Common myeloid progenitor, CD34-positive (primary cell): Measurements from ENCODE around the gene DNAH8.

Source experiments
- CTCF ChIA-PET: fragments of 350-600 bp; sonication (Branson Sonifier 250); formaldehyde crosslinking; loops from one replicate; lab custom pipeline; 2021; ENCODE audit warnings: antibody characterized with exemption; lab: Charles Lee
- POLR2A ChIA-PET: fragments of 350-600 bp; sonication (Branson Sonifier 250); formaldehyde crosslinking; loops from one replicate; lab custom pipeline; 2021; ENCODE audit warnings: antibody characterized with exemption; lab: Charles Lee
- DNase-seq, 3 donors: peaks; one replicate each; pipeline versions ENCODE4 v3.0.0 to v3.0.0-alpha.2; 2013
- H3K27ac ChIP-seq, 2 experiments: 1 replicate in 1 of 2; 2 replicates in 1 of 2; pipeline ENCODE4 v1.7.0; 2013; ENCODE audit warnings: inconsistent platforms in 2 of 2, low read length in 2 of 2, mild to moderate bottlenecking in 2 of 2, low read depth in 1 of 2, moderate library complexity in 1 of 2; ENCODE audit not compliant: severe bottlenecking in 2 of 2, insufficient read depth in 1 of 2, poor library complexity in 1 of 2
- H3K27me3 ChIP-seq, 5 experiments: replicated peaks in 2 of 5; 1 replicate in 3 of 5; 2 replicates in 2 of 5; pipeline versions ENCODE4 v1.6.1 to v1.7.0; 2013; ENCODE audit warnings: low read length in 4 of 5, mild to moderate bottlenecking in 2 of 5, moderate library complexity in 2 of 5, inconsistent platforms in 1 of 5; ENCODE audit not compliant: insufficient read depth in 5 of 5, control insufficient read depth in 4 of 5
- H3K36me3 ChIP-seq, 4 experiments: 1 replicate in 2 of 4; 2 replicates in 2 of 4; pipeline versions ENCODE4 v1.6.1 to v1.7.0; 2013; ENCODE audit warnings: low read length in 3 of 4, control low read depth in 1 of 4, mild to moderate bottlenecking in 1 of 4; ENCODE audit not compliant: control insufficient read depth in 4 of 4, insufficient read depth in 4 of 4
- H3K4me1 ChIP-seq, 4 experiments: 1 replicate in 3 of 4; 2 replicates in 1 of 4; pipeline versions ENCODE4 v1.6.1 to v1.7.1; 2013; ENCODE audit warnings: low read length in 3 of 4, mild to moderate bottlenecking in 3 of 4, control low read depth in 1 of 4, inconsistent platforms in 1 of 4, moderate library complexity in 1 of 4; ENCODE audit not compliant: control insufficient read depth in 4 of 4, insufficient read depth in 4 of 4; ENCODE audit errors: control extremely low read depth in 1 of 4
- H3K4me3 ChIP-seq, 7 experiments: 1 replicate in 4 of 7; 2 replicates in 3 of 7; pipeline versions ENCODE4 v1.5.1 to v1.7.0; 2013; ENCODE audit warnings: mild to moderate bottlenecking in 7 of 7, low read length in 6 of 7, moderate library complexity in 6 of 7, inconsistent platforms in 2 of 7, low read depth in 2 of 7, control low read depth in 1 of 7; ENCODE audit not compliant: insufficient read depth in 4 of 7, control insufficient read depth in 1 of 7; ENCODE audit errors: extremely low read depth in 1 of 7
- H3K9me3 ChIP-seq, 5 experiments: 1 replicate in 4 of 5; 2 replicates in 1 of 5; pipeline versions ENCODE4 v1.6.1 to v1.7.1; 2013; ENCODE audit warnings: low read length in 4 of 5, mild to moderate bottlenecking in 2 of 5, inconsistent platforms in 1 of 5, low read depth in 1 of 5, moderate library complexity in 1 of 5; ENCODE audit not compliant: control insufficient read depth in 4 of 5, insufficient read depth in 2 of 5; ENCODE audit errors: control extremely low read depth in 1 of 5
- WGBS: methylation state at CpG from one replicate; pipeline ENCODE4 v1.1.5; 2013; ENCODE audit not compliant: insufficient coverage; 5-methylcytosine and 5-hydroxymethylcytosine counted together

The DNAH8 gene

DNA sequence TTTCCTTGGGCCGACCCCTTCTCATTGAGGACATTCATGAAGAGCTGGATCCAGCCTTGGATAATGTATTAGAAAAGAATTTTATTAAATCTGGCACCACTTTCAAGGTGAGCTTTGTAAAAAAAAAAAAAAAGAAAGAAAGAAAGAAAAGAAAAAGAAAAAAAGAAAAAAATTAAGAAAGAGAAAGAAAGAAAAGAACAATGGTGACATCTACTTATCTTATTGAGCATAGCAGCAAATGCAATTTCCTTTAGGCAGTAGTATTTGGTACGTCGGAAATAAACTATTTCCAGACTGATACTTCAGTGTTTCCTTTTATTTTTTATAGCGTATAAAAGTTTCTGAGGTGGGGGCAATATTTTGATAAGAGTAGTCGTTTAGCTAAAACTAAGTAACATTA, 214.4 kb downstream of the DNAH8 start:
- ChIA-PET POLR2A (no interaction called here), CTCF (interaction anchor here (1.2 kb wide), 1 partner anchor 57 kb away, joined by 4 read pairs; no protein-coding TSS in a partner anchor)
- DNase-seq = no peak
- Histone ChIP-seq H3K36me3 (no peaks in the 10 kb centered on the region), H3K4me1 (no peaks in the 10 kb centered on the region), H3K27ac (no peak overlapping the region), H3K4me3 (no peak overlapping the region), H3K27me3 (peaks cover 0 to 7% (median 0%) of the 10 kb centered on the region in 5 experiments), H3K9me3 (no peaks in the 10 kb centered on the region)
- WGBS = 67% methylated on average over 3 of the region's 5 CpGs

DNA sequence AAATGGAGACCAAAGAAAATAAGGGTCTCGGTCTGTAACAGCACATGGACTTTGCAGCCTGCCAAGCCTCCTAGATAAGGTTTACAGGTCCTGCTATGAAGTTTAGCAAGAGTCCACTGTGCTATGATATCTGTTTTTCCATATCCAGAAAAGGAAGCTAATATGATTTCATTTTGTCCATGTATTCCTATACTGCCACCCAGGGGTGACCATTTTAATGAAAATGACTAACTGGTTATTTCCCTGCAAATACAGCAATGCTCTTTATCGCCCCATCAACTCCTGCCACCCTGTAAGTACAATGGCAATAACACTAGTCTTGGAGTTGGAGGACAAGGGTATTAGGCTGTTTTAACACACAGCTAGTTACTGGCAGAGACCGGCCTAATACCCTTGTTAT, 218.3 kb downstream of the DNAH8 start:
- ChIA-PET CTCF (interaction anchor here (1.0 to 2.4 kb wide), 4 partner anchors 12 to 87 kb away, joined by 3 to 17 read pairs (median 4); no protein-coding TSS in a partner anchor), POLR2A (interaction anchor here (0.6 kb wide), 1 partner anchor 436 kb away, joined by 3 read pairs; no protein-coding TSS in a partner anchor)
- 58% methylated on average over 2 of the region's 3 CpGs for WGBS
- H3K36me3 ChIP-seq = no peaks in the 10 kb centered on the region
- H3K4me1 ChIP-seq = no peaks in the 10 kb centered on the region
- H3K4me3 ChIP-seq = no peak overlapping the region
- DNase-seq = peak; percentile 36 to 66 (median 64)
- peaks cover 0 to 5% (median 0%) of the 10 kb centered on the region in 5 experiments for H3K27me3 ChIP-seq
- no peaks in the 10 kb centered on the region for H3K9me3 ChIP-seq
- H3K27ac ChIP-seq = no peak overlapping the region

DNA sequence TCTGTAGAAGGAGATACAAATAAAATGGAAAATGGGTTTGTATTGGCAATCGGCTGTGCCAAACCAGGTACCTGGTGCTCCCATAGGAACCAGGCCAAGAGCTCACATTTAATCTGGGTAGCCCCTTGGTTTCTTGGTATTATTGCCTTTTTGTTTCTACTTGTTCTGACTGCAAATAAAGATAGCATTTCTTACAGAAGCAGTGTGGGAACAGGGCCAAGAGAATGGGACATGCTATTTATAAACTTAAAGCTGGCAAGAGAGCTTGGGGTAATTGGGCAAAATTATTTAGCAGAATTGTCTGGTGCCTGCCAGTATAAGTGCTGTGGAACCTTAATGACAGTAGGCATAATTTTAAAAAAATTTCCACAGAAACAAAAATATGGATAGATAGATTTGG, 219.9 kb downstream of the DNAH8 start:
- POLR2A ChIA-PET = no interaction called here
- H3K27ac ChIP-seq = no peak overlapping the region
- CTCF ChIA-PET = no interaction called here
- no peak overlapping the region for H3K4me3 ChIP-seq
- 100% methylated on average over 1 of the region's 1 CpG for WGBS
- no peaks in the 10 kb centered on the region for H3K4me1 ChIP-seq
- no peak for DNase-seq
- no peaks in the 10 kb centered on the region for H3K36me3 ChIP-seq
- peaks cover 0 to 7% (median 0%) of the 10 kb centered on the region in 5 experiments for H3K27me3 ChIP-seq
- no peaks in the 10 kb centered on the region for H3K9me3 ChIP-seq

DNA sequence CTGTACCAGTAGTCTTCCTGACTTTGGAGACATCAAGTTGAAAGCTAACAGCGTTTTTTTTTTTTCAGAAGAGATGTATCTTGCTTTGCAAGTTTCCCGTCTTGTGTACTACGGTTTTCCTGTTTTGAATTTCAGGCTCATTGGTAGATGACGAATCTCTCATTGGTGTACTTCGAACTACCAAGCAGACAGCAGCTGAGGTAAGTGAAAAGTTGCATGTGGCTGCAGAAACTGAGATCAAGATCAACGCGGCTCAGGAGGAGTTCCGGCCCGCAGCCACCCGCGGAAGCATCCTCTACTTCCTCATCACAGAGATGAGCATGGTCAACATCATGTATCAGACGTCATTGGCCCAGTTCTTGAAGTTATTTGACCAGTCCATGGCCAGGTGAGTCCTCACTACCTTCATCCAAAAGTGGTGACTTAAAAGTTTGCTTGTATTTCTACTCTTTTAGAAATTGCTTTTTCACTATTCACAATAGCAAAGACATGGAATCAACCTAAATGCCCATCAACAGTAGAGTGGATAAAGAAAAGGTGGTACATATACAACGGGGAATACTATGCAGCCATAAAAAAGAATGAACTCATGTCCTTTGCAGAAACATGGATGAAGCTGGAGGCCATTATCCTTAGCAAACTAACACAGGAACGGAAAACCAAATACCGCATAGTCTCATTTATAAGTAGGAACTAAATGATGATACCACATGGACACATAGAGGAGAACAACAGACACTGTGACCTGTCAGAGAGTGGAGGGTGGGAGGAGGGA, 222.9 kb downstream of the DNAH8 start:
- Histone ChIP-seq H3K36me3 (no peaks in the 10 kb centered on the region), H3K4me1 (no peaks in the 10 kb centered on the region), H3K9me3 (no peaks in the 10 kb centered on the region), H3K4me3 (no peak overlapping the region), H3K27ac (no peak overlapping the region), H3K27me3 (peaks cover 0 to 14% (median 0%) of the 10 kb centered on the region in 5 experiments)
- 96% methylated on average over 14 of the region's 15 CpGs for WGBS
- POLR2A ChIA-PET = no interaction called here
- DNase-seq = no peak
- CTCF ChIA-PET = interaction anchor here (0.8 kb wide), 1 partner anchor 66 kb away, joined by 3 read pairs; no protein-coding TSS in a partner anchor

DNA sequence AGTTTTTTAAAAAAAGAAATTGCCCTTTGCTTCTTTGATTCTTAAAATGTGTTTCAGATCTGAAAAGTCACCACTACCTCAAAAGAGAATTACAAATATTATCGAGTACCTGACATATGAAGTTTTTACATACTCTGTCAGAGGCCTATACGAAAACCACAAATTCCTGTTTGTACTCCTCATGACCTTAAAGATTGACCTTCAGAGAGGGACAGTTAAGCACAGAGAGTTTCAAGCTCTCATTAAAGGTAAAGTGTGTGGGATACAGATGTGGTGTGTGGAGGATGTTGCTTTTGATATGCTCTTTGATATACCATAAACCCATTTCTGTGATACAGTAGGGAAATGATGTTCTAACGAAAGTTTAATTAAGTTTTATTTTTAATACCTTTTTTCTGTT, 223.6 kb downstream of the DNAH8 start:
- no peak overlapping the region for H3K27ac ChIP-seq
- H3K4me3 ChIP-seq = no peak overlapping the region
- no peaks in the 10 kb centered on the region for H3K9me3 ChIP-seq
- H3K27me3 ChIP-seq = peaks cover 0 to 14% (median 0%) of the 10 kb centered on the region in 5 experiments
- no peak for DNase-seq
- no CpG with 5 or more reads among the region's 3 CpGs for WGBS
- ChIA-PET POLR2A (no interaction called here), CTCF (no interaction called here)
- no peaks in the 10 kb centered on the region for H3K4me1 ChIP-seq
- H3K36me3 ChIP-seq = no peaks in the 10 kb centered on the region

DNA sequence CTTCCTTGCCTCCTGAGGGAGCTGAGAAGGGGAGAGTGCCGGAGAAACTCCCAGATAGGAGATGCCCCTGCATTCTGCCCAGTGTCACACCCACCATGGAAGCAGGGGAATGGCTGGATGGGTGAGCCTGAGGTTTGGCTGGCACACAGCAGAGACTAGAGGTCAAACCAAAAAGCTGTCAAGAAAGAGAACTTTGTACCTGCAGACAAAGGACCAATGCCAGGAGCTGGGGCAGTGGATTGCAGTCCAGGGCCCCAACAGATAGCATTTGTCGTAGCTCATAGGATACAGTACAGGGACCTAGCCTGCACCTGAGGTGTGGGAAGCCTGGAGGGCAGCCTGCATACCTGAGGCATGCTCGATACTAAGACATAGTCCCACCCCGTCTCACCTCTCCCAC, 227.3 kb downstream of the DNAH8 start:
- ChIA-PET POLR2A (no interaction called here), CTCF (no interaction called here)
- no peaks in the 10 kb centered on the region for H3K4me1 ChIP-seq
- H3K9me3 ChIP-seq = no peaks in the 10 kb centered on the region
- H3K27ac ChIP-seq = no peak overlapping the region
- 100% methylated on average over 1 of the region's 4 CpGs for WGBS
- DNase-seq = no peak
- H3K36me3 ChIP-seq = no peaks in the 10 kb centered on the region
- peaks cover 0 to 13% (median 0%) of the 10 kb centered on the region in 5 experiments for H3K27me3 ChIP-seq
- no peak overlapping the region for H3K4me3 ChIP-seq

DNA sequence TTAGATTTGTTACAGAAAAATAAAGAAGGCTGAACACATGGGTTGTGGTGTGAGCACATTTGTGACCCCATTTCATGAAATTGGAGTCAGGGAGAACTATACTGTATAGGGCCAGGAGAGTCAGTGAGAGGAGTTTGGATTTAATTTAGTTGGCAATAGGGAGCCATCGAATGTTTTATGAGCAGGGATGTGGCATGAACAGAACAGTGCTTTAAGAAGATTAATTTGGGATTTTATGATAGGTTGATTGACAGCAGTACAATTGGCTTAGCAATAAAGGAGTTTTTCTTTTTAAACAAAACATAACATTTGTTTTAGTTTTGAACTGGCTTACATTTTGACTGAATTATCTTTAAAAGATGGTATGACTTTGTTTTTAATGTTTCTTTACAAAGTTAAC, 227.9 kb downstream of the DNAH8 start:
- no peaks in the 10 kb centered on the region for H3K9me3 ChIP-seq
- CTCF ChIA-PET = no interaction called here

More for the DNA sequence above, 227.9 kb downstream of the DNAH8 start:
- Histone ChIP-seq H3K4me3 (no peak overlapping the region), H3K36me3 (no peaks in the 10 kb centered on the region), H3K4me1 (no peaks in the 10 kb centered on the region), H3K27me3 (peaks cover 0 to 12% (median 0%) of the 10 kb centered on the region in 5 experiments), H3K27ac (no peak overlapping the region)
- POLR2A ChIA-PET = no interaction called here
- WGBS = 100% methylated on average over 1 of the region's 1 CpG
- DNase-seq = no peak
